ENCODE data around the gene RPRD1B. TPM values are rescaled to one million over a fixed set of nuclear protein-coding genes. Genes with fewer than 3 reads are reported as not detected.

RPRD1B gene
- total RNA-seq, 2 donors from 2014 or later = 22.1 to 29.6 TPM

- TF ChIP-seq, protein P1, sequence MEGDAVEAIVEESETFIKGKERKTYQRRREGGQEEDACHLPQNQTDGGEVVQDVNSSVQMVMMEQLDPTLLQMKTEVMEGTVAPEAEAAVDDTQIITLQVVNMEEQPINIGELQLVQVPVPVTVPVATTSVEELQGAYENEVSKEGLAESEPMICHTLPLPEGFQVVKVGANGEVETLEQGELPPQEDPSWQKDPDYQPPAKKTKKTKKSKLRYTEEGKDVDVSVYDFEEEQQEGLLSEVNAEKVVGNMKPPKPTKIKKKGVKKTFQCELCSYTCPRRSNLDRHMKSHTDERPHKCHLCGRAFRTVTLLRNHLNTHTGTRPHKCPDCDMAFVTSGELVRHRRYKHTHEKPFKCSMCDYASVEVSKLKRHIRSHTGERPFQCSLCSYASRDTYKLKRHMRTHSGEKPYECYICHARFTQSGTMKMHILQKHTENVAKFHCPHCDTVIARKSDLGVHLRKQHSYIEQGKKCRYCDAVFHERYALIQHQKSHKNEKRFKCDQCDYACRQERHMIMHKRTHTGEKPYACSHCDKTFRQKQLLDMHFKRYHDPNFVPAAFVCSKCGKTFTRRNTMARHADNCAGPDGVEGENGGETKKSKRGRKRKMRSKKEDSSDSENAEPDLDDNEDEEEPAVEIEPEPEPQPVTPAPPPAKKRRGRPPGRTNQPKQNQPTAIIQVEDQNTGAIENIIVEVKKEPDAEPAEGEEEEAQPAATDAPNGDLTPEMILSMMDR (conservative IDR thresholded peaks at IDR 0.05) = no peak
- Mint-ChIP-seq H3K27me3 (ENCODE audit: insufficient read depth) (no peaks in the 10 kb centered on the region), H3K4me3 (no peak overlapping the region), H3K4me1 (peaks cover 19% of the 10 kb centered on the region), H3K27ac (no peak overlapping the region), H3K36me3 (ENCODE audit: low read depth) (peaks cover 60% of the 10 kb centered on the region), H3K9me3 (peaks cover 7% of the 10 kb centered on the region)
- no peak overlapping the region for H3K9ac ChIP-seq (ENCODE audit: extremely low read depth, low read length, poor library complexity, severe bottlenecking)
- no peak overlapping the region for H3K27ac ChIP-seq (ENCODE audit: low read depth, low read length)
- peaks cover 51% of the 10 kb centered on the region for H3K36me3 ChIP-seq (ENCODE audit: control insufficient read depth, insufficient read depth, low read length)
- peaks cover 4% of the 10 kb centered on the region for H3K9me3 ChIP-seq (ENCODE audit: control insufficient read depth, low read length)
- DNase-seq = no peak
- 84 to 98% methylated on average over 3 of the region's 3 CpGs for WGBS, 2 experiments (ENCODE audit: insufficient coverage in 1 of 2, insufficient read length in 1 of 2)
- H3K4me3 ChIP-seq (ENCODE audit: low read length) = no peak overlapping the region
- H3K27me3 ChIP-seq (ENCODE audit: control insufficient read depth, insufficient read depth, low read length, poor library complexity, severe bottlenecking) = no peaks in the 10 kb centered on the region
- H3K4me1 ChIP-seq (ENCODE audit: control insufficient read depth, insufficient read depth, low read length) = peaks cover 5% of the 10 kb centered on the region
Measured at GRCh38 chr20:38079353-38079752, 45.8 kb downstream of the RPRD1B start.

- H3K9me3 ChIP-seq (ENCODE audit: control insufficient read depth, low read length) = peaks cover 4% of the 10 kb centered on the region
- no peak for DNase-seq
- Mint-ChIP-seq H3K27me3 (ENCODE audit: insufficient read depth) (no peaks in the 10 kb centered on the region), H3K4me3 (no peak overlapping the region), H3K9me3 (peaks cover 7% of the 10 kb centered on the region), H3K27ac (no peak overlapping the region), H3K4me1 (peaks cover 3% of the 10 kb centered on the region), H3K36me3 (ENCODE audit: low read depth) (peaks cover 77% of the 10 kb centered on the region)
- H3K27ac ChIP-seq (ENCODE audit: low read depth, low read length) = no peak overlapping the region
- 70 to 79% methylated on average over 3 of the region's 3 CpGs for WGBS, 2 experiments (ENCODE audit: insufficient coverage in 1 of 2, insufficient read length in 1 of 2)
- TF ChIP-seq, protein P1 (conservative IDR thresholded peaks at IDR 0.05) = no peak
- H3K27me3 ChIP-seq (ENCODE audit: control insufficient read depth, insufficient read depth, low read length, poor library complexity, severe bottlenecking) = no peaks in the 10 kb centered on the region
- no peak overlapping the region for H3K4me3 ChIP-seq (ENCODE audit: low read length)
- no peak overlapping the region for H3K9ac ChIP-seq (ENCODE audit: extremely low read depth, low read length, poor library complexity, severe bottlenecking)
- H3K4me1 ChIP-seq (ENCODE audit: control insufficient read depth, insufficient read depth, low read length) = no peaks in the 10 kb centered on the region
- peaks cover 64% of the 10 kb centered on the region for H3K36me3 ChIP-seq (ENCODE audit: control insufficient read depth, insufficient read depth, low read length)
Measured at GRCh38 chr20:38081575-38081974, 48.0 kb downstream of the RPRD1B start.

GRCh38 chr20:38082894-38083293 lies 49.3 kb downstream of the RPRD1B start:
- Mint-ChIP-seq H3K4me3 (no peak overlapping the region), H3K4me1 (peaks cover 3% of the 10 kb centered on the region), H3K9me3 (peaks cover 7% of the 10 kb centered on the region), H3K36me3 (ENCODE audit: low read depth) (peaks cover 80% of the 10 kb centered on the region), H3K27me3 (ENCODE audit: insufficient read depth) (no peaks in the 10 kb centered on the region), H3K27ac (no peak overlapping the region)
- Histone ChIP-seq H3K9ac (ENCODE audit: extremely low read depth, low read length, poor library complexity, severe bottlenecking) (no peak overlapping the region), H3K9me3 (ENCODE audit: control insufficient read depth, low read length) (peaks cover 4% of the 10 kb centered on the region), H3K27ac (ENCODE audit: low read depth, low read length) (no peak overlapping the region), H3K4me3 (ENCODE audit: low read length) (no peak overlapping the region), H3K4me1 (ENCODE audit: control insufficient read depth, insufficient read depth, low read length) (no peaks in the 10 kb centered on the region), H3K36me3 (ENCODE audit: control insufficient read depth, insufficient read depth, low read length) (peaks cover 66% of the 10 kb centered on the region), H3K27me3 (ENCODE audit: control insufficient read depth, insufficient read depth, low read length, poor library complexity, severe bottlenecking) (no peaks in the 10 kb centered on the region)
- DNase-seq = no peak
- TF ChIP-seq, protein P1 (conservative IDR thresholded peaks at IDR 0.05) = no peak

Data from endodermal cell (in vitro differentiated cells).